NCI-H128 (cell line): ENCODE results near the gene FBXL13.
"Not testable (repeated sequence)": the region's sequence is repeated elsewhere in the genome, so short reads cannot be mapped to it uniquely, and the experiment has no call there.

Experiments used
- DNase-seq: peaks from one replicate; lab custom pipeline; 2025; ENCODE audit not compliant: unreplicated experiment; lab: John Stamatoyannopoulos, UW

The FBXL13 gene

GRCh38 chr7:102829075-102829474 lies 245.5 kb downstream of the FBXL13 start:
- DNase-seq = no peak

- no peak for DNase-seq
These were observed 246.3 kb downstream of the FBXL13 start for GRCh38 chr7:102828286-102828685.

DNA sequence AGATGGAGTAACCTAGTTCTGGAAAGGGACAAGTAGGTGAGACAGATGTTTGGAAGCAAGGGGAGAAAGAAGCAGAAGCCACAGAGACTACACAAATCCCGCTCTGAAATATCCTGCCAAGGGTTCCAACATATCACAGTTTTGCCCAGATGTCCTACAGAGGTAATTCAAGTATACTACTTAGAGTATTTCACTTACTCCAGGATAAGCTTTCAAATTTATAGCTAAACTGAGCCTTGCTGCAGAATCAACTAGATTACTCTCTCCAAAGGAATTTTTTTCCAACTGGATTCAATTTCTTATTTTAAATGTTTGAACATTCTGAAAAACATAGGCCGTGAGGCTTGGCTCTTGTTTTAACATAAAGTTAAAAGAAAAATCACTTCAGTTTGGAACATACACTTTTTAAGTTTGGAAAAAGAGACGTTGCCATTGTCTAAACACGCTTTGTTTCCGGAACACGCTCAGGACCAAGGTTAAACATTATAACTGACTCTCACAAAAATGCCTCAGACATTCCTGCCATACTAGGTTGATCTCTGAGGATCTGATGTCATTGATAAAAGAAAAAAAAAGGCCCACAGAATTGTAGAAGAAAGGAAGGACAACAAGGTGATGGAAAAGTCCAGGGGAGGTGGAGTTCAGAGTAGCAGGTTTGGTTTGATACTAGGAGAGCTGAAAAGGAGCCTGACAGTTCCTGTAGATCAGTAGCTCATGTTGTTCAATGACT lies 251.0 kb downstream of the FBXL13 start:
- DNase-seq = no peak

GRCh38 chr7:102821994-102822747 lies 252.4 kb downstream of the FBXL13 start:
- no peak for DNase-seq

DNA sequence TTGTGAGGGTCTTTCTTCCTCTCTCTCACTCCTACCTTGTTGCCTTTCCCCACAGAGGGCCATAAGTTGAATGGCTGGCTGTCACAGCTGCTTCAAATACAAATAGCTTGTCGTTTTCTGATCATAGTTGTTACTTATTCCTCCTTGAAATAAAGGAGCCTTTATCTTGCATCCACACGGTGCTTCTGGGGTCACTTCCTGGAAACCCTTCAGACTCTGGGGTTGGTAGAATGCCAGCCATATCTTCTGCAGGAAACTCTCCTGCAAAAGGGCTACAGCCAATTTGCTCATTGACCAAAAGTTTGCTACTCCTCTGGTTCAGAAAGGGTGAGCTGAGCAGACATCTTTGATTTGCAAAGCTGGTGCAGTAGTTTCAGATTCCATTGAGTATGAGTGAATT lies 255.4 kb downstream of the FBXL13 start:
- no peak for DNase-seq

DNA sequence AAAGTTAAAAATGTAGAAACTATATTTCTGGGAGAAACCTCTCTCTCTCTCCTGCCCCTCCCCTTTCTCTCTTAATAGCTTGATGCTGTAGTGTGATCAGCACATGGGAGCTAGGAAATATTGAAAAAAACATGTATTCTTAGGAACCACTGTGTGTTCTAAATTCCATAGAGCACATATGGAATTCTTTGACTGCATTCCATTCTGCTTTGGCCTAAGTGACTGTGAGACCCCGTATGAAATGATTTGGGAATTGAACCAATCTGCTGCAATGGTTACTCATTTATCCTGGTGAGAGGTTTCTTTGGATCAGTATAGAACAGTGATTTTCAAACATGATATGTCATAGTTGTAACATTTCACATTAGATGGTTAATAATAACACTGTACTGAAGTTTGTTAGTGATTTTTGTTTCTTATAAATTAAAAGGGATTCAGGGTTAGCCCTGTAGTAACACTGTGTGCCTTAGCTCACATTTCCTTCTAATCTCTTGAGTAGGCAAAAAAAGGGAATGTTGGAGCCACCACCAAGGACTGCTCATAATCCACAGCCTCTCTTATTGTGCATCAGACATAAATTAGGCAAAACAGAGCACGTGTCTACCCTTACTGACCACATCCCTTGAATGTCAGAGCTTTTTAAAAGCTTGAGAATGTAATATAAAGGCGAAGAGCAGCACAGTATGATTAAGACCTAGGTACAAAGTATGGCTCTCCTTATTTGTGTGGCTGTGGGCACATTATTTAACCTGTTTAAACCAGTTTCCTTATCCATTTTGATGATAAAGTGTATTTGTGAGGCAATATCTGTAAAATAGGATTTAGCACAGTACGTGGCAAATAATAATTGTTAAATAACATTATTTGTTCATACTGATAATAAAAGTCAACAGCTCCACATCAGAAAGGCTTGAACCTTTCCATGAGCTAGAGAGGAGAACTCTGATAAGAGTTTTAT lies 256.7 kb downstream of the FBXL13 start:
- DNase-seq = no peak

- no peak for DNase-seq
These were observed 260.5 kb downstream of the FBXL13 start for GRCh38 chr7:102814025-102814471.

GRCh38 chr7:102813191-102814024 lies 261.2 kb downstream of the FBXL13 start:
- DNase-seq = no peak

- DNase-seq = no peak
These were observed 262.5 kb downstream of the FBXL13 start for GRCh38 chr7:102811942-102812678.

DNA sequence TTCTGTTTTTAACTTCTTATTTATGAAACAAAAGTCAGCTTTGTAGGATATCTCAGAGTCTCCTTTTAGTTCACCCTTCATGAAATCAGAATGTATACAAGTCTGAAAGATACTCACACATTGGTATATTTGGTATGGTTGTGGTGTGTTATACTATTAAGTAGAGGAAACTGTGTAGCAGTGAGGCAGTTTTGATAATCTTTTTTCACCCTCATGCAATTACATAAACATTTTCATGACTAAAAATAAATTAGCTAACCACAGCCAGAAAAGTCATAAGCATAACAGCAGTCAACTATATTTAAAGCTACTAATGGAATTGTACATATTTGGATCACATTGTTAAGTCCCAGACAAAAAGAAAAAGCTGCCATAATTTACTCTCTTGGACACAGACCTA lies 263.7 kb downstream of the FBXL13 start:
- DNase-seq = no peak

- DNase-seq = no peak
These were observed 268.0 kb downstream of the FBXL13 start for GRCh38 chr7:102806613-102807012.

- DNase-seq = not testable (repeated sequence)
These were observed 278.5 kb downstream of the FBXL13 start for GRCh38 chr7:102795987-102796595.

GRCh38 chr7:102794567-102794966 lies 280.0 kb downstream of the FBXL13 start:
- DNase-seq = not testable (repeated sequence)

GRCh38 chr7:102791831-102792230 lies 282.8 kb downstream of the FBXL13 start:
- DNase-seq = not testable (repeated sequence)

GRCh38 chr7:102791367-102791766 lies 283.2 kb downstream of the FBXL13 start:
- not testable (repeated sequence) for DNase-seq

DNA sequence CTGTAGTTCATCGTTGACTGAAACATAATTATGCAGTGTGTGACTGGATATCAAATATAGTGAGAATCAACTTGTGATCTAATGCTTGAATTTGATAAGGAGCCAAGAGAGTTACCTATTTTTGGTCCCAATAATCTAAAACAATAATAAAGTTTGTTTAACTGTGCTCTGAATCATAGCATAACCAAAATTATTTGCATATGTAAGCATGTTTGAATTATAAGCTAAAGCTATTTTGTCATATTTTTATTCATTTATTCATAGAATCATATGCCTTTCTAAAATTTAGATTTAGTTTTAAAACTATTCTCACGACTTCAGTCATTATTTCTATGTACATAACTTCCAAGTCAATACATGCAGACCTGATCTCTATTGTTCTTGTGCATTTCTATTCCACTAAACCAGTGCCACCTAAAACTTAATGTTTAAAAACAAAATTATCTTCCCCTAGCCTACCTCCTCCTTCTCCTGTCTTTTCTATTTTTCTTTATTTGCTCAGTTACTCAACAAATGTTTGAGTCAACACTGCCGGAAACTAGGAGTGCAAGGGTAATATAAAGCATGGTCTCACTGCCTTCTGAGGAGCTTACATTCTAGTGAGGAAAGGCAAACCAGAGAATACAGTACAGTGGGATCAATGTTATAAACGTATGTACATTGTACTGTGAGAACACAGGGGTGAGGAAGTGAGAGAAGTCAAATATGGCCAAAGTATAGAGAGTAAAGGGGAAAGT lies 284.1 kb downstream of the FBXL13 start:
- DNase-seq = not testable (repeated sequence)

- not testable (repeated sequence) for DNase-seq
These were observed 285.8 kb downstream of the FBXL13 start for GRCh38 chr7:102788770-102789169.

GRCh38 chr7:102780926-102781325 lies 293.7 kb downstream of the FBXL13 start:
- DNase-seq = not testable (repeated sequence)
